ENCODE data around the gene ATP5ME. TPM values are rescaled to one million over a fixed set of nuclear protein-coding genes. Genes with fewer than 3 reads are reported as not detected.

ATP5ME gene
- total RNA-seq, 4 donors from 2014 or later: 123 to 273 (median 193) TPM

DNA sequence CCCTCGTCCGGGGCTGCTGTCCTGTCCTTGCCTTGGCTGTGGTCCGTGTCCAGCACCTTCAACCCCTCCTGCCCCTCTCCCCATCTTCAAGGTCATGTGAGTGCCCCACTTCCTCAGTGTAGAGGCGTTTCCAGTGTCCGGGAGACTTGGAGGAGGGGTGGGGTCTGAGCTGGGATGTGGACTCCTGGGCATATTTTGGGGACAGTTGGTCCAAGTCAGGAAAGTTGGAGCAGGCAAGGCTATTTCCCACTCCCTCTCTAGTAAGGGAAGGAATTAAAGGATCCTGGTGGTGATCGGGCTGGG is 34.5 kb upstream of the ATP5ME start:
- TF ChIP-seq CTCF (IDR thresholded peaks at IDR 0.05; ENCODE audit: low read depth): no peak

- no peak for TF ChIP-seq CTCF (IDR thresholded peaks at IDR 0.05; ENCODE audit: low read depth)
Measured at GRCh38 chr4:707929-708630, 34.0 kb upstream of the ATP5ME start.

GRCh38 chr4:706834-707598 is 32.9 kb upstream of the ATP5ME start:
- TF ChIP-seq CTCF (IDR thresholded peaks at IDR 0.05; ENCODE audit: low read depth): no peak

DNA sequence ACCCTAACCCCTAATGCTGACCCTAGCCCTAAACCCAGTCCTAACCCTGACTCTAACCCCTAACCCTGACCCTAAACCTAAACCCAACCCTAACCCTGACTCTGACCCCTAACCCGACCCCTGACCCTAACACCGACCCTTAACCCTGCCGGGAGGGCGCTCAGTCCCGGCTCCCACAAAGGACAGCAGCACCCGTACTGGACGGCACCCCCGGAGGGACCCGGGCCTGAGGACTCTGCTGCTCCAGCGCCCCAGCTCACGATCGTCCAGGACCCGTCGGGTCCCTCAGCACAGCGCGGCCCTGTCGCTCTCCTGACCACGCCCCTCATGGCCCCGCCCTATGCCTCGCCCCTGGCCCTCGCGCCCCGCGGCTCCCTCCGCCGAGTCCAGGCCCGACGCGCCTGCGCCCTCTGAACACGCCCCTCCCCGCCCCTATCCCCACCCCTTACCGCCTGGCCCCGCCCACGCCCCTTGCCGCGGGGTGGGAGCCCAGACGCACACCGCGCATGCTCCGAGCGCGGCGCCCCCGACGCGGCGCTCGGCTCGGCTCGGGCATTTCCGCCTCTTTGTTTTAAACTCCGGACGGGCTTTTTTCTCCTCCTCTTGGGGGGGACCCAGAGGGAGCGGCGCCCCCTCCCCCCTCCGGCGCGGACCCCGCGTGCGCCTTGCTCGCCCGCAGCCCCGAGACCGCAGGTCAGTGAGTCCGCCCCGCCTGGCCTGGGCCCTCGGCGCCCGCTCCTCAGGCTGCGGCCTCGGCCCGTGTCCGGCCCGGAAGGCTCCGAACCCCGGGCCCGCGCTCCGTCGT is 31.4 kb upstream of the ATP5ME start, which contains the start of gene PCGF3:
Gene PCGF3 (plus strand): TSS at position 555 of the 805 bp plus-strand sequence. CDS start 27,849 bp downstream, outside the sequence.
- TF ChIP-seq CTCF (IDR thresholded peaks at IDR 0.05; ENCODE audit: low read depth): no peak

DNA sequence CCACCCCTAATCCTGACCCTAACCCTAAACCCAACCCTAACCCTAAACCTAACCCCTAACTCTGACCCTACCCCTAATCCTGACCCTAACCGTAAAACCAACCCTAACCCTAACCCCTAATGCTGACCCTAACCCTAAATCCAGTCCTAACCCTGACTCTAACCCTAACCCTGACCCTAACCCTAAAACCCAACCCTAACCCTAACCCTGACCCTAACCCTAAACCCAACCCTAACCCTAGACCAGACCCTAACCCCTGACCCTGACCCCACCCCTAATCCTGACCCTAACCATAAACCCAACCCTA is 30.8 kb upstream of the ATP5ME start:
- no peak for TF ChIP-seq CTCF (IDR thresholded peaks at IDR 0.05; ENCODE audit: low read depth)

GRCh38 chr4:704198-704891 is 30.3 kb upstream of the ATP5ME start:
- TF ChIP-seq CTCF (IDR thresholded peaks at IDR 0.05; ENCODE audit: low read depth): no peak

All from subcutaneous adipose tissue (tissue), 4 donors.